ENCODE measurements around the gene ADRA1B.

Gene ADRA1B

GRCh38 chr5:159902444-159903121, 13.7 kb upstream of the ADRA1B start:
- DNase-seq = no peak

DNA sequence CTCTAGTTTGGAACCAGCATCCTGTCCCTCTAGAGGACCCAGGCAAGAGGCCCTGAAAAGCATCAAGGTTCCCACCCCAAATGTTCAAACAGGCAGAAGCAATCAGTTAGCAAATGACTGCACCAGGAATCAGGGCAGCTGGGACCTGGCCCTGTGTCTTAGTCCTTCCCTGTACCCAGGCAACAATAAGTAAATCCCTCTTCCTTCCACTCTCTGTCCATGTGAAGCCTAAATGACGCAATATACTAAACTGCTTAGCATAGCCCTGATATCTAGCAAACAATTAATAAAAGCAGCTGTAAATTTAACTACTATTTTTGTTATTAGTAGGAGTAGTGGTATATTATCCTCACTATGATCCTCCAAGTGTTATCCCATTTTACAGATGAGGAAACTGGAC, 13.2 kb upstream of the ADRA1B start:
- DNase-seq = no peak

GRCh38 chr5:159904874-159905273, 11.4 kb upstream of the ADRA1B start:
- DNase-seq = no peak

- DNase-seq = no peak
Measured at GRCh38 chr5:159905496-159905895, 10.8 kb upstream of the ADRA1B start.

GRCh38 chr5:159906463-159906862, 9.8 kb upstream of the ADRA1B start:
- DNase-seq = no peak

- no peak for DNase-seq
Measured at GRCh38 chr5:159906943-159907342, 9.3 kb upstream of the ADRA1B start.

GRCh38 chr5:159907689-159908590, 8.3 kb upstream of the ADRA1B start:
- DNase-seq = no peak

DNA sequence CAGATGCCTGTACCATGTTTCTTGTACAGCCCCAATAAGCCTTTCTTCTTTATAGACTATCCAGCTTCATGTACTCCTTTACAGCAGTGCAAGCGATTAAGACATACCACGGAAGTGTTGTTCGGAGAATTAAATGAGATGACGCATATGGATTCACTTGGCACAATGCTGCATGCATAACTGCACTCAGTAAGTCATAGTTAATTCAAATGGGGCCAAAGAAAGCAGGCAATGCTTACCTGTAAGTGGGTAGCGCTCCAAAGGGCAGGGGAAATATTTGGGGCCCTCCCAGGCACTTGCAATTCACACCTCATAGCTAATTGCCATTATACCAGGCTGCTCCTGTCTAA, 7.7 kb upstream of the ADRA1B start:
- DNase-seq = no peak

DNA sequence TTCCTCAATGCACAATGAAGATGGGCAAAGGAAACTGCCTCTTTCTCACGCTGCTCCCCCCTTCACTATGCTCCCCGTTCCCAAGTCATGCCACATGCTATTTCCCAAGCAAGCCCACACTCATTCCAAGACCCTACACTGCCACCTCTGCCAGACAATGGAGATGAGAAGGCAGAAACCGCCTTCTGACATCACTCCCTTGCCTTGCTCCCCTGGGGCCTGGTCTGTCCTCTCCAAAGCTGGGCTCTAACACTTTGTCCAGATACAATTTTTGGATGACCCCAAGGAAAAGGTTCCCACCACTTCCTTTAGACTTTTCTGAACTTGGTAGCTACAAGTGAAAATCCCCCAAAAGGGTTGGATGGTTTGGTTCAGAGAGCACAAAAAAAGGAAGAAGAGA, 7.2 kb upstream of the ADRA1B start:
- DNase-seq = no peak

DNA sequence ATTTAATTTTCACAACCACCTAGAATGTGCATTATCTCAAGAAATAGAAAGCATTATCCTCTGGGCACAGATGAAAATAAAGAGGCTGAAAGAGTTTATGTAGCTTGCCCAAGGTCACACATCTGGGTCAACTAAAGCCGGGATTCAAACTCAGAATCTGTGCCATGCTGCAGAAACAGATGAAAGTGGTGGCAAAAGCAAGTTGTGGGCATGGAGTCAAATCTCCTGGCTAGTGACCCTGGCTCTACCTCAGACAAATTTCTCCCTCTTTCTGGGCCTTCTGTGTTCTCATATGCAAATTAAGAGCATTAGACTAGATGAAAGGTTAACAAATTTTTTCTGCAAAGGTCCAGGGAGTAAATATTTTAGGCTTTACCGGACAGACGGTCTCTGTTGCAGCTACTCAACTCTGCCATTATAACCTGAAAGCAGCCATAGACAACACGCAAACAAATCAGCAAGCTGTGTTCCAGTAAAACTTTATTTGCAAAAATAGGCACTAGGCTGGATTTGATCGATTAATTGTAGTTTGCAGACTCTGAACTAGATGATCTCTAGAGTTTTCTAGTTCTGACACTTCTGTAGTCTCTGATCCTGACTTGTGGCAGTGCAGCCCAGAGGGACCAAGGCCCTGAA, 6.0 kb upstream of the ADRA1B start:
- DNase-seq = no peak

- no peak for DNase-seq
Measured at GRCh38 chr5:159910843-159911229, 5.4 kb upstream of the ADRA1B start.

DNA sequence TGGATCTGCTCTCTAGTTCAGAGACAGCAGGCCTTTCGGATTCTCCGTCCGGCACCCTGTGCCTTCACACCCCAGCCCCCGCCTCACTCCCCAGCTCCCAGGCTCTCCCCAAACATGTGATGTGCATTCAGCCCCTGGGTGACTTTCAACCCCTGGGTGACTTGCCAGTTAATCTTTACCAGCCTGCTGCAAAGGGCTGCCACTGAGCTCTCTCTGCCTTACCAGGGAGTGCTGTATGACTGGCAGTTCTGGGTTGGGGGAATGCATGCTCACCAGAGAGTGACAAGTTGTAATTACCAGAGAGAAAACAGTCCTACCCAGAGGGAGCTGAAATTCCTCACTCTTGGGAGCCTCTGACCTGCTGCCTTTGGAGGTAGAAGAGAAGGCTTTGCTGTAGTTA, 4.9 kb upstream of the ADRA1B start:
- no peak for DNase-seq

DNA sequence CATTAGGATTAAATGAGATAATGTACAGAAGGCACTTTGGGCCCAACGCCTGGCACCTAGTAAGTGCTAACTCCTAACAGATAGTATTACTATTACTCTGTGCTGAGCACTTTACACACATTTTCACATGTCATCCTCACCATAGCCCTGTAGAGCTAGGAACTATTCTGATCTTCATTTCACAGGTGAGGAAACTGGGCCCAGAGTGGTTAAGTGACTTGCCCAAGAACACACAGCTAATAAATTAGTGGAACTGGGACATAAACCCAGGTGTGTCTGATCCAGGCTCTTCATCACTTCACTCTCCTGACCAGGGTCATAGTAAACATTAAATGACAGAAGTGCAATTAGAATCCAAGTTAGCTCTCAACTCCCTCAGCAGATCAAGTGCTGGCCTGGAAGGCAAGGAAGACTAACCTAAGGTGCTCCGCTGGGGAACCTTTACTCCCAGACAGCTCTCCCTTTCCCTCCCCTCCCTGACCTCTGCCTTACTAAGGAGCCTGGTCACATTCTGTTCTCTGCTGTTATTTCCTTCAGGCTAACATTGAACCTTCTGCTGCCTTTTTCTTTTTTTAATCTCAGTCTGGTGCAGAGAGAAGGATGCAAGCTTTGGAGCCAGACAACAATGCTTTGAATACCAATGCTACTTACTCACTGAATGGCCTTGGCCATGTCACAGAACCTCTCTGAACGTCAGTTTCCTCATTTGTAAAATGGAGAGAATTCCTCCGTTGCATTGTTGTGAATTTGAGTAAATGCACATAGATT, 4.1 kb upstream of the ADRA1B start:
- DNase-seq = no peak

- DNase-seq = no peak
Measured at GRCh38 chr5:159913048-159913447, 3.2 kb upstream of the ADRA1B start.

GRCh38 chr5:159913501-159913900, 2.8 kb upstream of the ADRA1B start:
- no peak for DNase-seq

DNA sequence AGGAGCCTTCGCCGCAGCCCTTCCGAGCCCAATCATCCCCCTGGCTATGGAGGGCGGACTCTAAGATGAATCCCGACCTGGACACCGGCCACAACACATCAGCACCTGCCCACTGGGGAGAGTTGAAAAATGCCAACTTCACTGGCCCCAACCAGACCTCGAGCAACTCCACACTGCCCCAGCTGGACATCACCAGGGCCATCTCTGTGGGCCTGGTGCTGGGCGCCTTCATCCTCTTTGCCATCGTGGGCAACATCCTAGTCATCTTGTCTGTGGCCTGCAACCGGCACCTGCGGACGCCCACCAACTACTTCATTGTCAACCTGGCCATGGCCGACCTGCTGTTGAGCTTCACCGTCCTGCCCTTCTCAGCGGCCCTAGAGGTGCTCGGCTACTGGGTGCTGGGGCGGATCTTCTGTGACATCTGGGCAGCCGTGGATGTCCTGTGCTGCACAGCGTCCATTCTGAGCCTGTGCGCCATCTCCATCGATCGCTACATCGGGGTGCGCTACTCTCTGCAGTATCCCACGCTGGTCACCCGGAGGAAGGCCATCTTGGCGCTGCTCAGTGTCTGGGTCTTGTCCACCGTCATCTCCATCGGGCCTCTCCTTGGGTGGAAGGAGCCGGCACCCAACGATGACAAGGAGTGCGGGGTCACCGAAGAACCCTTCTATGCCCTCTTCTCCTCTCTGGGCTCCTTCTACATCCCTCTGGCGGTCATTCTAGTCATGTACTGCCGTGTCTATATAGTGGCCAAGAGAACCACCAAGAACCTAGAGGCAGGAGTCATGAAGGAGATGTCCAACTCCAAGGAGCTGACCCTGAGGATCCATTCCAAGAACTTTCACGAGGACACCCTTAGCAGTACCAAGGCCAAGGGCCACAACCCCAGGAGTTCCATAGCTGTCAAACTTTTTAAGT, 819 bp downstream of the ADRA1B start:
- DNase-seq = no peak

DNA sequence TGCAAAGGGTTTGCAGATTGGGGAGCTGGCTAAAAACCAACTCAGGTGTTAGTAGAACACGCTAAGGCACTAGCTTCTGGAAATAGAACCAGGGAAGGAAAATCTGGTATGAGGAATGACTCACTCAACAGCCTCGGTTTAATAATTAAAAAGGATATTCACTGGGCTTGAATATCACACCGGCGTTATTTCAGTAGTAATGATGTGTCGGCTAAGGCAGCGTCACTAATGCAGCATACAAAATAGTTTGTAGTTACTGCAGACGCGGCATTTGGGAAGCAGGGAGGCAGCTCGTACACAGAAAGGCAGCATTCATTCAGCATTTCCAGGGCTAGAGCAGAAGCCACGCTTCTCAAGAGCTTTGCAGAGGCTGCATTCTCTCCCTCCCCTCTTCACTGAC, 1.7 kb downstream of the ADRA1B start:
- DNase-seq = no peak

- no peak for DNase-seq
Measured at GRCh38 chr5:159921721-159922120, 5.4 kb downstream of the ADRA1B start.

- no peak for DNase-seq
Measured at GRCh38 chr5:159923008-159923407, 6.7 kb downstream of the ADRA1B start.

DNA sequence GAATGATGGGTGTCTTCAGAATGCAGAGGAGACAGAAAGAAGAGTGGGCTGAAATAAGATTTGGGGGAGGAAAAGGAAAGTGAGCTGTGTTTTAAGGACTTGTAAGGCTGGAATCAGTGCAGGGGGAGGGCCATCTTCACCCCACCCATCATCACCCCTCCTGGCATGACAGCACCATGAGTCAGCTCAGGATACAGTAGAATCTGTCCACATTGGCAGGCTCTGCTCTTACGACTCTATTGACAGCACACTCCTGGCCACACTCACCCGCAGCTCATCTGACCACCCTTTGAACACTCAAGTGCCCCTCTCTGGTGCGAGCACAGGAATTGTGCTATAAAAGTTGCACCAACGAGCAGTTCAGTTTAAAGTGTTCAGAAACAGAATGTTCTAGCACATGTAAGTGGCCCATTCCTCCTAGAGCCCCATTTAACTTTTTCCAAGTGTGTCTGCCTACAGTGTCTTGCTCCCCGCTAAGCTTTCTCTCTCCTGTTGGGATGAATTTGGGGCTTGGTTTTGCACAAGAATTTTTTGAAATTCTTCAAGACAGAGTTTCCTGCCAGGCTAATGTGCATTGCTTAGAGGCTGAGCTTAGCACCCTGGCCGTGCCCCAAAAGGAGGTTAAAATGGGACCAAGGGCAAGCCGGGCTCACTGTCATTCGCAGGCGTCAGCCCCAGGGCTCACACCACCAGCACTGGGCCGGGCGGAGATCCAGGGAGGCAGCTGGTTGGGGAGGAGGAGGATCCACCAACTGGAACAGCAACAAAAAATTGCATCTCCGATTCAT, 12.0 kb downstream of the ADRA1B start:
- DNase-seq = no peak

GRCh38 chr5:159929176-159929575, 12.9 kb downstream of the ADRA1B start:
- DNase-seq = no peak
